ENCODE results near the gene PTAR1. TPM values are rescaled to one million over a fixed set of nuclear protein-coding genes. Genes with fewer than 3 reads are reported as not detected.

Gene PTAR1
- total and polyA plus RNA-seq, 7 donors, result 7.2 to 79.6 (median 39.5) TPM

- TF ChIP-seq EP300 (IDR thresholded peaks at IDR 0.05) (no peak), POLR2A (IDR thresholded peaks at IDR 0.05) (no peak), CTCF (IDR thresholded peaks at IDR 0.05) (no peak), POLR2AphosphoS5 (IDR thresholded peaks at IDR 0.05) (no peak)
- H3K27ac ChIP-seq, result no peak overlapping the region
- no peaks in the 10 kb centered on the region for H3K9me3 ChIP-seq
- no peaks in the 10 kb centered on the region for H3K36me3 ChIP-seq
- no peaks in the 10 kb centered on the region for H3K27me3 ChIP-seq
- no peak overlapping the region for H3K4me3 ChIP-seq
- no peak for DNase-seq
- H3K4me1 ChIP-seq, result peaks cover 0 to 20% (median 10%) of the 10 kb centered on the region in 4 donors
- intact Hi-C loops (cut with DNase I), result loop anchor here (5.0 kb wide), 1 partner anchor 390 kb away; no protein-coding TSS in a partner anchor
- WGBS, 2 donors, result 96 to 98% methylated on average over 1 of the region's 1 CpG
These were observed 2.7 kb upstream of the PTAR1 start for GRCh38 chr9:69762527-69762926.

GRCh38 chr9:69760278-69760610 lies 433 bp upstream of the PTAR1 start:
- H3K36me3 ChIP-seq, result no peaks in the 10 kb centered on the region
- H3K27ac ChIP-seq, result peak overlapping the region; percentile 93 to 96 (median 95)
- WGBS, 2 donors, result 27 to 49% methylated on average over 7 of the region's 7 CpGs
- peak overlapping the region; percentile 71 to 84 (median 80) for H3K4me3 ChIP-seq
- intact Hi-C loops (cut with DNase I), result loop anchor here (5.0 kb wide), 1 partner anchor 392 kb away; no protein-coding TSS in a partner anchor
- H3K4me1 ChIP-seq, result peaks cover 0 to 37% (median 21%) of the 10 kb centered on the region in 4 donors
- no peaks in the 10 kb centered on the region for H3K9me3 ChIP-seq
- DNase-seq, result no peak
- no peaks in the 10 kb centered on the region for H3K27me3 ChIP-seq
- TF ChIP-seq POLR2AphosphoS5 (IDR thresholded peaks at IDR 0.05) (no peak), EP300 (IDR thresholded peaks at IDR 0.05) (no peak), POLR2A (IDR thresholded peaks at IDR 0.05) (no peak), CTCF (IDR thresholded peaks at IDR 0.05) (no peak)

GRCh38 chr9:69759021-69759420 lies 790 bp downstream of the PTAR1 start:
- H3K36me3 ChIP-seq, result no peaks in the 10 kb centered on the region
- intact Hi-C loops (cut with DNase I), result loop anchor here (2.0 kb wide), 1 partner anchor 86 kb away; the partner anchor contains the start of gene APBA1
- no peaks in the 10 kb centered on the region for H3K27me3 ChIP-seq
- DNase-seq, result no peak
- WGBS, 2 donors, result 0 to 1% methylated on average over 5 of the region's 5 CpGs
- H3K9me3 ChIP-seq, result no peaks in the 10 kb centered on the region
- H3K4me1 ChIP-seq, result peaks cover 0 to 37% (median 21%) of the 10 kb centered on the region in 4 donors
- no peak for TF ChIP-seq EP300 (IDR thresholded peaks at IDR 0.05)
- TF ChIP-seq POLR2A (IDR thresholded peaks at IDR 0.05), result no peak
- no peak for TF ChIP-seq CTCF (IDR thresholded peaks at IDR 0.05)
- no peak for TF ChIP-seq POLR2AphosphoS5 (IDR thresholded peaks at IDR 0.05)
- H3K27ac ChIP-seq, result peak overlapping the region; percentile 93 to 96 (median 95)
- H3K4me3 ChIP-seq, result peak overlapping the region; percentile 71 to 84 (median 80)

- DNase-seq, result no peak
- H3K9me3 ChIP-seq, result no peaks in the 10 kb centered on the region
- H3K27me3 ChIP-seq, result no peaks in the 10 kb centered on the region
- no peak for TF ChIP-seq POLR2A (IDR thresholded peaks at IDR 0.05)
- no peak for TF ChIP-seq EP300 (IDR thresholded peaks at IDR 0.05)
- no peak for TF ChIP-seq CTCF (IDR thresholded peaks at IDR 0.05)
- TF ChIP-seq POLR2AphosphoS5 (IDR thresholded peaks at IDR 0.05), result no peak
- H3K4me1 ChIP-seq, result peaks cover 0 to 42% (median 23%) of the 10 kb centered on the region in 4 donors
- WGBS, 2 donors, result 59 to 63% methylated on average over 6 of the region's 6 CpGs
- H3K36me3 ChIP-seq, result no peaks in the 10 kb centered on the region
- H3K4me3 ChIP-seq, result peak overlapping the region in 2 of 4 donors; percentile 71 to 84
- H3K27ac ChIP-seq, result peak overlapping the region in 3 of 4 donors; percentile 94 to 96 (median 96)
- intact Hi-C loops (cut with DNase I), result loop anchor here (2.0 kb wide), 1 partner anchor 85 kb away; the partner anchor contains the start of gene APBA1
These were observed 1.7 kb downstream of the PTAR1 start for GRCh38 chr9:69757996-69758675.
